ES-I3 (cell line): Measurements from ENCODE around the gene MRGPRF.

Experiments used
- H3K36me3 ChIP-seq: 2 replicates; pipeline ENCODE4 v1.6.1; 2013; ENCODE audit warnings: mild to moderate bottlenecking, low read length, control low read depth, moderate library complexity; ENCODE audit not compliant: insufficient read depth
- H3K4me1 ChIP-seq: 2 replicates; pipeline ENCODE4 v1.6.1; 2013; ENCODE audit warnings: mild to moderate bottlenecking, control low read depth, low read length; ENCODE audit not compliant: insufficient read depth
- H3K9ac ChIP-seq: 2 replicates; pipeline ENCODE4 v1.6.1; 2013; ENCODE audit warnings: low read depth, mild to moderate bottlenecking, low read length, moderate library complexity
- H3K9me3 ChIP-seq: 2 replicates; pipeline ENCODE4 v1.6.1; 2013; ENCODE audit warnings: mild to moderate bottlenecking, low read length, moderate library complexity; ENCODE audit not compliant: control insufficient read depth, insufficient read depth

MRGPRF gene

DNA sequence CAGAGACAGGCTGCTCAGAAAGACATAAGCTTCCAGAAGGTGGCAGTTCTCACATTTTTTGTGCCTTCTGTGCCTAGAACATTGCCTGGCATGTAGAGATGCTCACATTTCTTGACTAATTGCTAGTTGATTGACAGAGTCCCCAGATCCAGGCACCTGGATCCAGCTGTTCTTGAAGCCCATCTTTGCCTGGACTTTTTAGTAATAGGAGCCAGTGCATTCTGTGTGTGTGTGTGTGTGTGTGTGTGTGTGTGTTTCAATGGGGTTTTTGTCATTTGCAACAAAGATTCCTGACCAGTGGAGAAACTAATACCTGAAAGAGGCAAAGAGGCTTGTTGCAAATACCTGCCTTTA lies 15.1 kb downstream of the MRGPRF start:
- Histone ChIP-seq H3K36me3 (no peaks in the 10 kb centered on the region), H3K4me1 (0 out of 2 replicates have a peak, but pooled peaks cover 8% of the 10 kb centered on the region), H3K9me3 (no peaks in the 10 kb centered on the region), H3K9ac (no peak overlapping the region)

DNA sequence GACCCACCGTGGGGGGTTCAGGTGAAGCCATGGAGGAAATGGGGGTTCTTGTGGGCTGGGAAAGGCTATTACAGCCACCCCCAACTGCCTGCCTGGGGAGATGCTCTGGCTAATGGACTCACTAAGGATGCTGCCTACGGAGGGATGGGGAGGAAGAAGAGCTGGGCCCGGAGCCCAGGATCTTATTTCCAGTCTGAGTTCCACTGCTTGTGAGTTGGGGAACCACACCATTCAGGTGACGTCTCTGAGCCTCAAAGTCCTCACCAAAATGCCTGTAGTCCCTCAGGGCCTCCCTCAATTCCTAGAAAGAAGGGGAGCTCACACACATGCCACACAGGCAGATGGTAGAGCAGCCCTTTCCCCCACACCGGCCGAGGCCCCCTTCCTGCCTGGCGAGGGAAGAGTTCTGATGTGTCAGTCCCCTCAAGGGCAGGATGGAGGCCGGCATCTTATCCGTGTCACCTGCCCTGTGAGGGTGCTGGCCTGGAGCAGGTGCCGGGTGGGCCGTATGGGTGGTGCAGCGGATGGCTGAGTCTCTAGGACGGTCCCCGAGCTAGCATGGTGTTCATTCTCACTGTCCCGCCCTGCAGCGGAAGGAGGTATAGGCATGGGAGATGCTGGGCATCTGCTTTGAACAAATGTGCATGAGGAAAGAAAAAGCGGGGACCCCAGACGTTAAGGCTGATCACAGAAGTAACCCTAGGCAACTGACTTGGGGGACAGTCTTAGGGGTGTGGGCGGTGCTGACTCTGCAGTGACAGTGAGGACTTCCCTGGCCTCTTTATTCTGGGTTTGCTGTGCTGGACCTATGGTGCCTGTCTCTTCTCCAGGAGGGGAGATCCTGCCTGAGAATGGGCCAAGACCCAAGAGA lies 15.7 kb downstream of the MRGPRF start:
- Histone ChIP-seq H3K9me3 (no peaks in the 10 kb centered on the region), H3K36me3 (no peaks in the 10 kb centered on the region), H3K4me1 (0 out of 2 replicates have a peak, but pooled peaks cover 8% of the 10 kb centered on the region), H3K9ac (no peak overlapping the region)

DNA sequence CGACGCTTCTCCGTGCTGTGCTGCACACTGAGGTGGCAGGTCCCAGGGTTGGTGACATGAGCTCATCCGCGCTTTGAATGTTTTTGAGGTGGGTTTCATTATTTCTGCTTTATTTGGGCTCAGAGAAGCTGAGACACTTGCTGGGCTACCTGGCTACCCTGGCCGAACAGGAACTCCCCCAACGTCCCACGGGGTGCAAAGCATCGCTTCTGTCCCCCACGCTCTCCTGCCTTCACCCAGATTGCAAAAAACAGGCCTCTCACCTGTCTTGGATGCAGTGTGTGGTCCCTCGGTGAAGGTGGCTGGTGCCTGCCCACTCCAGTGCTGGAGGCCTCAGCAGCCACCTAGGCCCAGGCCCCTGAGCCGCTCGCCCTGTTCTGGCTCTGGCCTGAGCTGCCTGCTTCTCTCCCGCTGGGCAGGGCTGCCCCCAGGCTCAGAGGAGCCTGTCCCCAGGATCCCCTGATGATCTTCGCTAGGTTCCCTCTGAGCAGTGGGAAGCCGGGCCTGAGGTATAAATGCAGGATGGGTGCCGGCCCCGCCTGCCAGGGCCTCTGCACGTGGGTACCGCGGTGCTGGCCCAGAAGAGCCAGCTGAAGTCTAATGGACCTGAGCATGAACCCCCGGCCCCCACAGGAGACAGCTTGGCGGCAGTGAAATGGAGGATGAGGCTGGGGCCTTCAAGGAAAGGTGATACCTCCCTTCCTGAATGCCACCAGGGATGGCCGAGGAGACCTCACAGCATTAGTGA lies 16.5 kb downstream of the MRGPRF start:
- Histone ChIP-seq H3K4me1 (0 out of 2 replicates have a peak, but pooled peaks cover 8% of the 10 kb centered on the region), H3K9me3 (no peaks in the 10 kb centered on the region)

DNA sequence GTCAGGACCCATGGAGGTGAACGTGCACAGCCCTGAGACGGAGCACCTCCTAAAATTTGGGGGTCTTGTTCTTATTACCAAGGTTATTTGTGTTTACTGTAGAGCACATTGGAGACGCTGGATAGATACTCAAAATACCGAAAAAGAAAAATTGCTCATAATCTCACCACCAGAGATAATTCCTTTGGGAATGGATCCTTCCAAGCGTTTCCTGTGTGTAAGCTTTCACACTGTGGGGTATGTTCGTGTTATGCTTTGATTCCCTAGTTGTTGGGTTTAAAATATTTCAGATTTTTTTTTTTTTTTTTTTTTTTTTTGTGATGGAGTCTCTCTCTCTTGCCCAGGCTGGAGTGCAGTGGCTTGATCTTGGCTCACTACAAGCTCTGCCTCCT lies 18.2 kb downstream of the MRGPRF start:
- H3K4me1 ChIP-seq: 0 out of 2 replicates have a peak, but pooled peaks cover 8% of the 10 kb centered on the region
- H3K9me3 ChIP-seq: no peaks in the 10 kb centered on the region
- H3K36me3 ChIP-seq: no peaks in the 10 kb centered on the region
- H3K9ac ChIP-seq: no peak overlapping the region

More for the DNA sequence above, 16.5 kb downstream of the MRGPRF start:
- H3K36me3 ChIP-seq: no peaks in the 10 kb centered on the region
- H3K9ac ChIP-seq: no peak overlapping the region

DNA sequence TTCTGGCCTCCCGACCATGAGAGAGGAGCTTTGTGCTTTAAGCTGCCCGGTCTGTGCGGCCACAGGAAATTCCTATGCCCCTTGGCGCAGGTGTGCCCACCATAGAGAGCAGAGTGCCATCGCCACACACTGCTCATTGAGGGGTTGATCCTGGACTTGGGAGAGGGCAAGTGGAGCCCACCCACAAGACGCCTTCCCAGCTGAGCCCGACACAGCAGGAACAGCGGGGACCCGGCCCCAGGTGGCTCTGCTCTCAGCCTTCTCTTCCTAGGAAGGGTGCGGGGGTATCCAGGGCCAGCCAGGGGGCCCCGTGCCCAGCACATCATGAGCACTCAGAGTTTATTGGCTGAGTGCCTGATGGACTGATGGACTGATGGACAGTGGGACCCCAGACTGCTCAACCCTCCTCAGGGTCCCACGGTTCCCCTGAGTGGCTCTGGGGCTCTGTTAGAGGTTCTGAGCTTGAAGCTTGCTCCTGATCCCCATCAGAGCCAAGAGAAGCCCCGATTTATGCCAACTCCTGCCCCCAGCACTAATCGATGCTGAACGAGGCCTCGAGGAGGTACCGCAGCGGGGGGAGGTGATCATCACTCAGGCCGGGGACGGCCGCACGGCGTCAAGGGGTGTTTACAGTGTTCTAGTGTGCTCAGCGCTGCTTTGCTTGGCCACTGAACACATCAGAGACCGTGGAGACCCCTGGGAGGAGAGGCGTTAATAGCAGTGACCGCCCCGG lies 18.7 kb downstream of the MRGPRF start:
- no peak overlapping the region for H3K9ac ChIP-seq
- no peaks in the 10 kb centered on the region for H3K36me3 ChIP-seq
- 0 out of 2 replicates have a peak, but pooled peaks cover 8% of the 10 kb centered on the region for H3K4me1 ChIP-seq
- H3K9me3 ChIP-seq: no peaks in the 10 kb centered on the region

DNA sequence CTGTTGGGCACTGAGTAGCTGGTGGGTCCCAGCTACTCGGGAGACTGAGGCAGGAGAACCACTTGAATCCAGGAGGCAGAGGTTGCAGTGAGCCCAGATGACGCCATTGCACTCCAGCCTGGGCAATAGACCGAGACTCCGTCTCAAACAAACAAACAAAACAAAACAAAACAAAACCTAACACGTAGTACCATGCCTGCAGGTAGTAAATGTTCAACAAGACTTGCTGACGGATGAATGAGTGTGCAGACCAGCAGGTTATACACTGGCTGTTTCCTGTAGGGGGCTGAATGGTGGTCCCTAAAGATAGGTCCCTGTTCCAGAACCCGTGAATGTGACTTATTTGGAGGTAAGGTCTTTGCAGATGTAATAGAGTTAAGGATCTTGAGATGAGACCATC lies 19.5 kb downstream of the MRGPRF start:
- Histone ChIP-seq H3K9me3 (no peaks in the 10 kb centered on the region), H3K36me3 (no peaks in the 10 kb centered on the region), H3K4me1 (0 out of 2 replicates have a peak, but pooled peaks cover 7% of the 10 kb centered on the region)

DNA sequence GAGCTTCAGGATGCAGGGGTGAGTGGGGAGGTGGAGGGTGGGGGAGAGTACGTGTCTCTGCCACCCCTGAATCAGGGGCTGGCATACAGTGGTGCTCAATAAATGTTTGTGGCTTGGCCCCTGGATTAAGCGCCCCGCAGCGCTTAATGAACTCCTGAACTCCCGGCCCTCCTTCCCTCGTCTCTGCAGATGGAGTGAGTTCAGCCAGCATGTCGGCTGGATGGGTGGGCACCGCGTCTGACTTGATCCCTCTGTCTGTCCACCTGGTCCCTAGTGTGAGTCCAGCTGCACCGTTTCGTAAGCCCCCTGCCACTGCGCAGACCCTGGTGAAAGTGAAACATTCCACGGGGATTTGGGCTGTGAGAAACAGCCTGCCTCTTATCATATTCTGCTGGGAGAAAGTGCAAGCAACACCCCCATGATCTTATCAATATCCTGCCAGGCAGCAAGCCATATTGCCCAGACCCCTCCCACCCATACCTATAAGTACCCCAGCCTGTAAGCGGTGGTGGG lies 20.2 kb downstream of the MRGPRF start:
- no peaks in the 10 kb centered on the region for H3K4me1 ChIP-seq
- H3K9ac ChIP-seq: no peak overlapping the region
- no peaks in the 10 kb centered on the region for H3K36me3 ChIP-seq
- H3K9me3 ChIP-seq: no peaks in the 10 kb centered on the region

More for the DNA sequence above, 19.5 kb downstream of the MRGPRF start:
- H3K9ac ChIP-seq: no peak overlapping the region

DNA sequence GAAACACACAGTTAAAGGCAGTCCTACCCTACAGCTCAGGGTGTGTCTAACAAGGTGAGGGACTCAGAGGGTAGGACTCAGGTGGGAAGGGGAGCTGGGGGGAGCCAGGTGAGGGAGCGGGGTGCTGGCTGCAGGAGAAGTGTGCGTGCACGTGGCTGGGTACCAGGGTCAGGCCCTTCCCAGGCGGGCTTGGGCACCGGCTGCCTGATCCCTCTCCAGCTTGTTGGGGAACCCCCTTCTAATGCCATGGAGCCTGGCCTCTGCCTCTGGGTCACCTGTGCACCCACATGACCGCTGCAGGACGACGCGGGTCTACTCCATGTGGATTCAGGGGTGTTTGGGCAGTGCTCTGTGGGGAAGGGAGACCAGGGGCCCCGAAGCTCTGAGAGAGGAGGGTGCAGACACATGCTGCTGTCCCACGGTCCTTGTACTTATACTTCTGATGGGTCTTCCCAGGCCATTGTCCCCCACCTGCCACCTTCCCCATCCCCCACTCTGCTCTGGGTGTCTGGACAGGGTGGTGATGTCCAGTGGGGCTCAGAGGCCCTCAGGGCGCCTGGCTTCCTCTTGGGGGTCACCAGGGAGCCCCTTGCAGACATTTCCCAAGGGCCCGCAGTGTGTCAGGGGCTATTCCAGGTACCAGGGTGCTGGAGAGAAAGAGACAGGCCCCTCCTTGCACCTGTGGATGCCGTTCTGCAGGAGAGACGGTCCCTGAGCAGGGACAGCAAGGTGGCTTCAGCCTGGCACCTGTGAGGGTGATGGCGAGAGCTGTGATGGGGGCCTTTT lies 21.9 kb downstream of the MRGPRF start:
- H3K9me3 ChIP-seq: 0 out of 2 replicates have a peak, but pooled peaks cover 2% of the 10 kb centered on the region
- H3K4me1 ChIP-seq: no peaks in the 10 kb centered on the region
- H3K9ac ChIP-seq: no peak overlapping the region
- H3K36me3 ChIP-seq: no peaks in the 10 kb centered on the region

DNA sequence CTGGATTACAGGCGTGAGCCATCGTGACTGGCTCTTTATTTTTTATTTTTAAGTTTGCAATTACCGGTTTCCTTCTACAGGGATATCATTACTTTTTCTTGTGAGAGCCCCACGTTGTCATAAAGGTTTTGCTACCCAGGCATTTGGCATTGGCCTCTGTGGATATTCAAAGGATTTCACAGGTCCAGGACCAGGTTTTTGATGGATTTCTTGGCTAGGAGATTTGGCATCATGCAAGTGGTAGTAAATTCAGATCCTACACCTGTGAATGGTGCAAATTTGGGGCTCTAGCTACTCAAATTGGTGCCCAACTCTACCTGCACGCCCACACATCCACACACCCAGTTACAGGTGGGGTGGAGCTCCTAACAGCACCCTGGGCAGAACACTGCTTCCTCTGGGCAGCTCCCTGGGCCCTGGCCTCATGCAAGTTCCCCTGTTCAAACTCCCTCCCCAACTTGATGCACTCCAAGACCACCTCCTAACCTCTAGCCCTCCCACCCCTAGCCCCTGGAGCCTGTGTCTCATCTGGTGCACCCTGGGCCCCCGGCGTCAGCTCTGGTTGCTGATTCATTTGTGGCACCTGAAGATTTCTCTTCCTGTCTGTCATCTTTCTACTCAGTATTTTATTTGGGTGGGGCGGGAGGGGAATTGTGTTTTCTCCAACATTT lies 23.0 kb downstream of the MRGPRF start:
- no peaks in the 10 kb centered on the region for H3K36me3 ChIP-seq
- 0 out of 2 replicates have a peak, but pooled peaks cover 2% of the 10 kb centered on the region for H3K9me3 ChIP-seq
- H3K9ac ChIP-seq: no peak overlapping the region
- no peaks in the 10 kb centered on the region for H3K4me1 ChIP-seq

DNA sequence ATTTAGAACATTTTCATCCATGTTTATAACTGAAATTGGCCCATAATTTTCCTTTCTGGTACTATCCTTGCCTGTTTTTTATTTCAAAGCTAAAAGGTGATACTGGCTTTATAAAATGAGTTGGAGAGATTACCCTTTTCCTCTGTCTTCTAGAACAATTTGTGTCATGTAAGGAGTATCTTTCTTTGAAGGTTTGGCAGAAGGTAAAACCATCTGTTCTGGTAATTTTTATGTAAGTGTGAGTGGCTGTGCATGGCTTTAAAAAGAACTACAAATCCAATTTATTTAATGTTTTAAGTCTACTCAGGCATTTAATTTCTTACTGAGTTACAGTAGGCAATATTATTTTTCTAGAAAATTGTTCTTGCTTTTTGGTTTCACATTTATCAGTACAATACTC lies 24.6 kb downstream of the MRGPRF start:
- no peak overlapping the region for H3K9ac ChIP-seq
- no peaks in the 10 kb centered on the region for H3K4me1 ChIP-seq
- H3K9me3 ChIP-seq: 0 out of 2 replicates have a peak, but pooled peaks cover 2% of the 10 kb centered on the region
- no peaks in the 10 kb centered on the region for H3K36me3 ChIP-seq

DNA sequence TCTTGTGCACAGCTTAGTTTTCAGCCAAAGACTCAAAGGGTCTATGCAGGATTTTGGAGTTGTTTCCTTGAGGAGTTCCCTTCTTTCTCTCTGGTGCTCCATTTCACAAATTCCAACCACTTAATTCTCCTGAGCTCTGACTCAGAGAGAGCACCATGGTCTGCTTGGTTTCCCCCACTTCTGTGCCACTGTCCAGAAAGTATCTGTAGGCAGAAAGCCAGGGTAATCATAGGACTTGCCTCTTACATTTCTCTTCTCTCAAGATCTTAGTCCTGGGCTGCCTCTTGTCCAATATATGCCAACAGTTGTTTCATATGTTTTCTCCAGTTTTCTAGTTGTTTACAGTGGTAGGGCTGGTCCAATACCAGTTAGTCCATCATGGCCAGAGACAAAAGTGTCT lies 25.8 kb downstream of the MRGPRF start:
- H3K4me1 ChIP-seq: no peaks in the 10 kb centered on the region
- no peak overlapping the region for H3K9ac ChIP-seq
- no peaks in the 10 kb centered on the region for H3K36me3 ChIP-seq
- 0 out of 2 replicates have a peak, but pooled peaks cover 2% of the 10 kb centered on the region for H3K9me3 ChIP-seq

DNA sequence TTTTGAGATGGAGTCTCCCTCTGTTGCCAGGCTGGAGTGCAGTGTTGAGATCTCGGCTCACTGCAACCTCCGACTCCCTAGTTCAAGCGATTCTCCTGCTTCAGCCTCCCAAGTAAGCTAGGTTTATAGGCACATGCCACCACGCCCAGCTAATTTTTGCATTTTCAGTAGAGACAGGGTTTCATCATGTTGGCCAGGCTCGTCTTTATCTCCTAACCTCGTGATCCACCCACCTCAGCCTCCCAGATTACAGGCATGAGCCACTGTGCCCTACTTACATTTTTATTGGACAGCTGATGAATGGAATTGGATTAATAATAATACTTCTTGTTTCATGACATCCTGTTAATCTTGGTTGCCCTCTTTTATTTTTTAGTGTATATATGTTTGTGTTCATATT lies 29.2 kb downstream of the MRGPRF start:
- no peaks in the 10 kb centered on the region; the same call in 1 of the 2 replicates for H3K4me1 ChIP-seq

DNA sequence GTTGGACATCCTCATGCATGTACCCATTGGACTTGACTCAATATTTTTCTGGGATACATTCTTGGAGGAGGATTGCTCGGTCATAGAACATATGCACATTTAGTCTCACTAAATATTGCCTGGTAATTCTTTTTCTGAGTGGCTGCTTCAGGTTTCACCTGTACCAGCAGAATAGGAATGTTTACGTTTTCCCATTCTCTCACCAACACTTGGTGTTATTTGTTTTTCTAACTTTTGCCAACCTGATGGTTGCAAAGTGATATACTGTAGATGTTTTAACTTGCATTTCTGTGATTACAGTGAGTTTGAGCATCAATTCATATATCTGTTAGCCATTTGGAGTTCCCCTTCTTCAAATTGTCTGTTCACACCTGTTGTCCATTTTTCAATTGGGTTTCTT lies 30.9 kb downstream of the MRGPRF start:
- Histone ChIP-seq H3K4me1 (no peaks in the 10 kb centered on the region; the same call in 1 of the 2 replicates), H3K9me3 (0 out of 2 replicates have a peak, but pooled peaks cover 2% of the 10 kb centered on the region), H3K9ac (no peak overlapping the region), H3K36me3 (no peaks in the 10 kb centered on the region)

More for the DNA sequence above, 29.2 kb downstream of the MRGPRF start:
- no peaks in the 10 kb centered on the region for H3K36me3 ChIP-seq
- 0 out of 2 replicates have a peak, but pooled peaks cover 2% of the 10 kb centered on the region for H3K9me3 ChIP-seq
- H3K9ac ChIP-seq: no peak overlapping the region
